Measurements from ENCODE around the gene CSF1. TPM values are rescaled to one million over a fixed set of nuclear protein-coding genes. Genes with fewer than 3 reads are reported as not detected.
"Not testable (repeated sequence)": the region's sequence is repeated elsewhere in the genome, so short reads cannot be mapped to it uniquely, and the experiment has no call there.

The CSF1 gene
- total RNA-seq, 1 experiment from 2014 or later, result 12.9 TPM

- DNase-seq (ENCODE audit: low read depth), result no peak
These were observed 27.1 kb downstream of the CSF1 start for GRCh38 chr1:109937738-109938137.

- DNase-seq (ENCODE audit: low read depth), result no peak
These were observed 27.9 kb downstream of the CSF1 start for GRCh38 chr1:109938556-109938955.

- DNase-seq (ENCODE audit: low read depth), result no peak
These were observed 31.8 kb downstream of the CSF1 start for GRCh38 chr1:109942434-109942833.

- DNase-seq (ENCODE audit: low read depth), result no peak
These were observed 33.9 kb downstream of the CSF1 start for GRCh38 chr1:109944541-109944940.

- no peak for DNase-seq (ENCODE audit: low read depth)
These were observed 35.9 kb downstream of the CSF1 start for GRCh38 chr1:109946511-109946910.

- no peak for DNase-seq (ENCODE audit: low read depth)
These were observed 37.1 kb downstream of the CSF1 start for GRCh38 chr1:109947582-109948284.

GRCh38 chr1:109948285-109948630 is 37.6 kb downstream of the CSF1 start:
- no peak for DNase-seq (ENCODE audit: low read depth)

- DNase-seq (ENCODE audit: low read depth), result no peak
These were observed 39.4 kb downstream of the CSF1 start for GRCh38 chr1:109950038-109950437.

- no peak for DNase-seq (ENCODE audit: low read depth)
These were observed 39.9 kb downstream of the CSF1 start for GRCh38 chr1:109950509-109950908.

- DNase-seq (ENCODE audit: low read depth), result not testable (repeated sequence)
These were observed 40.9 kb downstream of the CSF1 start for GRCh38 chr1:109951501-109951900.

GRCh38 chr1:109954041-109954512 is 43.4 kb downstream of the CSF1 start:
- DNase-seq (ENCODE audit: low read depth), result no peak

- DNase-seq (ENCODE audit: low read depth), result no peak
These were observed 49.0 kb downstream of the CSF1 start for GRCh38 chr1:109959632-109959973.

- DNase-seq (ENCODE audit: low read depth), result peak; percentile 73
These were observed 49.5 kb downstream of the CSF1 start for GRCh38 chr1:109959974-109960744.

GRCh38 chr1:109960745-109961094 is 50.1 kb downstream of the CSF1 start:
- no peak for DNase-seq (ENCODE audit: low read depth)

- peak; percentile 46 for DNase-seq (ENCODE audit: low read depth)
These were observed 53.2 kb downstream of the CSF1 start for GRCh38 chr1:109963864-109964263.

GRCh38 chr1:109969146-109969829 is 58.6 kb downstream of the CSF1 start:
- peak; percentile 81 for DNase-seq (ENCODE audit: low read depth)

- DNase-seq (ENCODE audit: low read depth), result no peak
These were observed 59.3 kb downstream of the CSF1 start for GRCh38 chr1:109969907-109970306.

GRCh38 chr1:109971559-109971958 is 60.9 kb downstream of the CSF1 start:
- no peak for DNase-seq (ENCODE audit: low read depth)

- DNase-seq (ENCODE audit: low read depth), result no peak
These were observed 63.5 kb downstream of the CSF1 start for GRCh38 chr1:109974191-109974590.

- peak; percentile 89 for DNase-seq (ENCODE audit: low read depth)
These were observed 65.1 kb downstream of the CSF1 start for GRCh38 chr1:109975718-109976117.

GRCh38 chr1:109976762-109977161 is 66.1 kb downstream of the CSF1 start:
- DNase-seq (ENCODE audit: low read depth), result no peak

GRCh38 chr1:109977225-109977624 is 66.6 kb downstream of the CSF1 start:
- DNase-seq (ENCODE audit: low read depth), result no peak

Data from Daoy (cell line).